DOHH2 (cell line): ENCODE results near the gene DGCR2.

Experiments
- H3F3A ChIP-seq: fragments of 200-600 bp; sonication (generic), shearing (Covaris generic); 2 replicates; pipeline ENCODE4 v1.6.0; 2016; ENCODE audit warnings: antibody characterized with exemption, mild to moderate bottlenecking; ENCODE audit not compliant: control insufficient read depth, insufficient read depth
- H3K27ac ChIP-seq: fragments of 200-600 bp; sonication (generic); 2 replicates; pipeline ENCODE4 v1.5.1; 2014; ENCODE audit warnings: low read depth, mild to moderate bottlenecking, low read length, moderate library complexity
- H3K27me3 ChIP-seq: fragments of 200-600 bp; sonication (generic); 2 replicates; pipeline ENCODE4 v1.6.1; 2014; ENCODE audit warnings: mild to moderate bottlenecking, low read length, mixed read lengths; ENCODE audit not compliant: control insufficient read depth
- H3K36me3 ChIP-seq: fragments of 200-600 bp; sonication (generic); 2 replicates; pipeline ENCODE4 v1.6.1; 2014; ENCODE audit warnings: mild to moderate bottlenecking, low read length, moderate library complexity, mixed read lengths; ENCODE audit not compliant: control insufficient read depth
- H3K4me1 ChIP-seq: fragments of 200-600 bp; sonication (generic); 2 replicates; pipeline ENCODE4 v1.6.1; 2014; ENCODE audit warnings: mild to moderate bottlenecking, low read length, mixed read lengths; ENCODE audit not compliant: control insufficient read depth
- H3K4me2 ChIP-seq: fragments of 200-600 bp; sonication (generic); 2 replicates; pipeline ENCODE4 v1.6.0; 2014; ENCODE audit warnings: mild to moderate bottlenecking, low read length, moderate library complexity
- H3K4me3 ChIP-seq: fragments of 200-600 bp; sonication (generic); 2 replicates; pipeline ENCODE4 v1.5.1; 2014; ENCODE audit warnings: mild to moderate bottlenecking, low read length, mixed read lengths
- H3K79me2 ChIP-seq: fragments of 200-600 bp; sonication (generic); 2 replicates; pipeline ENCODE4 v1.6.1; 2014; ENCODE audit warnings: mild to moderate bottlenecking, low read length, mixed read lengths; ENCODE audit not compliant: control insufficient read depth
- H3K9me2 ChIP-seq: fragments of 200-600 bp; sonication (generic); replicated peaks from 2 replicates; pipeline ENCODE4 v1.6.1; 2014; ENCODE audit warnings: mild to moderate bottlenecking, low read length, mixed read lengths; ENCODE audit not compliant: control insufficient read depth
- H3K9me3 ChIP-seq: fragments of 200-600 bp; sonication (generic); 2 replicates; pipeline ENCODE4 v1.6.1; 2014; ENCODE audit warnings: antibody characterized with exemption, low read length, mixed read lengths; ENCODE audit not compliant: control insufficient read depth, insufficient read depth
- H4K20me1 ChIP-seq: fragments of 200-600 bp; sonication (generic); 2 replicates; pipeline ENCODE4 v1.6.0; 2014; ENCODE audit warnings: low read depth, mild to moderate bottlenecking, antibody characterized with exemption, low read length, moderate library complexity; ENCODE audit not compliant: control insufficient read depth, insufficient read depth
- EZH2phosphoT487 ChIP-seq: fragments of 200-600 bp; sonication (generic); IDR thresholded peaks from 2 replicates; pipeline ENCODE4 v1.6.1; 2017; ENCODE audit warnings: borderline replicate concordance, mild to moderate bottlenecking, antibody characterized with exemption, low read length, moderate library complexity, mixed read lengths
- TF ChIP-seq, protein P1 (sequence below): fragments of 200-600 bp; sonication (generic); IDR thresholded peaks from one replicate; pipeline ENCODE4 v1.5.1; 2014; ENCODE audit warnings: antibody characterized with exemption, mild to moderate bottlenecking, low read depth, low read length; ENCODE audit not compliant: poor library complexity, severe bottlenecking

DGCR2 gene

DNA sequence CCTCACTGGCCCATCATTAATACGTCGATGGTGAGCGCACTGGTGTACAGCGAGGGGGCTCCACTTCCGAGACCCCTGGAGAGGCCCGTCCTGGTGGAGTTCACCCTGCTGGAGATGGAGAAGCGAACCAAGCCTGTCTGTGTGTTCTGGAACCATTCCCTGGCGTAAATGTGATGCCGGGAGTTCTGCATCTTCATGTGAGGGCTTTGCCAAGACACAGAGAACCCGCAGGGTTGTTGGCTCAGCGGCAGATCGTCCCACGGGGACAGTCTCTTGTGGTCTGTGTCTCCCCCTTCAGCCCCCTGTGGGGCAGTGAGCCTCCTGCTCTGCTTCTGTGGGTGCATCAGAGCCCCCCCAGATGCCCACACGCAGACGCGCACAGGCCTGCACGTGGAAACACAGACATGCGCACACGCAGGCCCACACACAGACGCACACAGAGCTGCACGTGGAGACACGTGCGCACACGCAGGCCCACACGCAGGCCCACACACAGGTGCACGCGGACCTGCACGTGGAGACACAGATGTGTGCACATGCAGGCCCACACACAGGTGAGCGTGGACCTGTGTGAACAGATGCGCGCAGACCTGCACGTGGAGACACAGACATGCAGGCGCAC lies 130.3 kb downstream of the DGCR2 start:
- TF ChIP-seq, protein P1, sequence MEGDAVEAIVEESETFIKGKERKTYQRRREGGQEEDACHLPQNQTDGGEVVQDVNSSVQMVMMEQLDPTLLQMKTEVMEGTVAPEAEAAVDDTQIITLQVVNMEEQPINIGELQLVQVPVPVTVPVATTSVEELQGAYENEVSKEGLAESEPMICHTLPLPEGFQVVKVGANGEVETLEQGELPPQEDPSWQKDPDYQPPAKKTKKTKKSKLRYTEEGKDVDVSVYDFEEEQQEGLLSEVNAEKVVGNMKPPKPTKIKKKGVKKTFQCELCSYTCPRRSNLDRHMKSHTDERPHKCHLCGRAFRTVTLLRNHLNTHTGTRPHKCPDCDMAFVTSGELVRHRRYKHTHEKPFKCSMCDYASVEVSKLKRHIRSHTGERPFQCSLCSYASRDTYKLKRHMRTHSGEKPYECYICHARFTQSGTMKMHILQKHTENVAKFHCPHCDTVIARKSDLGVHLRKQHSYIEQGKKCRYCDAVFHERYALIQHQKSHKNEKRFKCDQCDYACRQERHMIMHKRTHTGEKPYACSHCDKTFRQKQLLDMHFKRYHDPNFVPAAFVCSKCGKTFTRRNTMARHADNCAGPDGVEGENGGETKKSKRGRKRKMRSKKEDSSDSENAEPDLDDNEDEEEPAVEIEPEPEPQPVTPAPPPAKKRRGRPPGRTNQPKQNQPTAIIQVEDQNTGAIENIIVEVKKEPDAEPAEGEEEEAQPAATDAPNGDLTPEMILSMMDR, result no peak
- no peak for TF ChIP-seq EZH2phosphoT487
- Histone ChIP-seq H3K27ac (no peak overlapping the region), H3K27me3 (no peaks in the 10 kb centered on the region), H3K9me3 (no peaks in the 10 kb centered on the region), H3K9me2 (no peaks in the 10 kb centered on the region), H3K4me2 (no peak overlapping the region), H4K20me1 (no peaks in the 10 kb centered on the region), H3F3A (no peaks in the 10 kb centered on the region), H3K79me2 (no peaks in the 10 kb centered on the region), H3K4me1 (no peaks in the 10 kb centered on the region), H3K36me3 (no peaks in the 10 kb centered on the region), H3K4me3 (no peak overlapping the region)

DNA sequence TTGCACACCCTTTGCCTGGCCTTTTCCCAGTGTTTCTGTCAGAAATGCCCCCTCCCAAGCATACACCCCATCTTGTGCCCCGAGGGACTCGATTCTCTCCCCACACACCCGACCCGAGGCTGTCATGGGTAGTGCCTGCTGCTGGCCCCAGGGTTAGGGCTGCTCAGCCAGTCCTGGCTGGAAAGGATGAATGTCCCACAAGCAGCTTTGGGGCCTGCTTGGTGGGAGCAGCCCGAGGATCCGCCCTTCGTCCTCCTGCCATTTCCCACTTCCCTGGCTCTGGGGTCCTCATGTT lies 131.1 kb downstream of the DGCR2 start:
- H3K36me3 ChIP-seq, result no peaks in the 10 kb centered on the region
- no peaks in the 10 kb centered on the region for H3K27me3 ChIP-seq
- H3K4me3 ChIP-seq, result no peak overlapping the region
- H3K4me1 ChIP-seq, result no peaks in the 10 kb centered on the region
- no peaks in the 10 kb centered on the region for H3F3A ChIP-seq
- TF ChIP-seq EZH2phosphoT487, result no peak
- TF ChIP-seq, protein P1, result no peak
- no peaks in the 10 kb centered on the region for H3K79me2 ChIP-seq
- H3K27ac ChIP-seq, result no peak overlapping the region
- no peak overlapping the region for H3K4me2 ChIP-seq
- H3K9me2 ChIP-seq, result no peaks in the 10 kb centered on the region
- H4K20me1 ChIP-seq, result no peaks in the 10 kb centered on the region
- H3K9me3 ChIP-seq, result no peaks in the 10 kb centered on the region

DNA sequence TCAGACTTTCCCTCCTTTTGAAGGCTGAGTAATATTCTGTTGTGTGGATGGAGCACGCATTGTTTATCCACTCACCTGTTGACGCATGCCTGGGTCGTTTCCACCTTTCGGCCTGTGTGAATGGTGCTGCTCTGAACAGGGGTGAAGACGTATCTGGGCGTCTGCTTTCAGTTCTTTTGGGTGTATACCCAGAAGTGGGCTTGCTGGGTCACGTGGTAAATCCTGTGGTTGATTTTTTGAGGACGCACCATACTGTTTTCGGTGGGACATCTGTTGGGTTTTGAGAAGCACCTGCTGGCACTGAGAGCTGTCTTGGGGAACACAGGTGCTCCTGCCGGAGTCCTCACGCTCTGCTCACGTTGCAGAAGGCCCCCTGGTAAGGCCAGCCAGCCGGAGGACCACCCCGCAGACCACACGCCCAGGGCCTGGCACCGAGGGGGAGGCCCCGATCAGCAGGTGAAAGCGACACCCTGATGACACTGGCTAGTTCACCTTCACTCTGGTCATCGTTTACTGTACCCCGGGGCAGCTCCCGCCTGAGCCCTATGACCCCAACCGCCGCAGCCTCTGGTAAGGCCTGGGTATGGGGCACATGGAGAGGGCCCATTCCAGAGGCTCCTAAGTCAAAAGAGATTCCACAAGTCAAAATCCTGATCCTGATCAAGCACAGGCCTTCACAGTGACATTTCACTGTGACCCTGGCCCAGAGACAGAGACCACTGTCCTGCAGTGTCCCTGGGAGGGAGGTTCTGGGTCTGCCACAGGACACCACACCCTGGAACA lies 131.7 kb downstream of the DGCR2 start:
- Histone ChIP-seq H3K4me2 (no peak overlapping the region), H3K9me3 (no peaks in the 10 kb centered on the region), H3K36me3 (no peaks in the 10 kb centered on the region), H3F3A (no peaks in the 10 kb centered on the region), H4K20me1 (no peaks in the 10 kb centered on the region), H3K9me2 (no peaks in the 10 kb centered on the region), H3K4me1 (no peaks in the 10 kb centered on the region), H3K27me3 (no peaks in the 10 kb centered on the region), H3K27ac (no peak overlapping the region), H3K79me2 (no peaks in the 10 kb centered on the region), H3K4me3 (no peak overlapping the region)
- TF ChIP-seq EZH2phosphoT487, result no peak

DNA sequence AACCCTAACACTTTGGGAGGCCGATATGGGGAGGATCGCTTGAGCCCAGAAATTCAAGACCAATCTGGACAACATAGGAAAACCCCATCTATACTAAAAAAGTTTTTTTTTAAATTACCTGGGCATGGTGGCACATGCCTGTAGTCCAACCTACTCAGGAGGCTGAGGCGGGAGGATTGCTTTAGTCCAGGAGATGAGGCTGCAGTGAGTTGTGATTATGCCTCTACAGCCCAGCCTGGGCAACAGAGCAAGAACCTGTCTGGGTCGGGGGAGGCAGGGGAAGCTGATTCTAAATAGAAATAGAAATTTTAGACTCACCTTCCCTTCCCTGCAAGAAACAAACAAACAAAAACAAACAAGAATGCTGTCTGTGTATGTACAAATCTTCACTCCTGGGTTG lies 133.3 kb downstream of the DGCR2 start:
- H3K79me2 ChIP-seq, result no peaks in the 10 kb centered on the region
- H3K27ac ChIP-seq, result no peak overlapping the region
- H3K4me3 ChIP-seq, result no peak overlapping the region
- no peaks in the 10 kb centered on the region for H3K4me1 ChIP-seq
- H3K9me3 ChIP-seq, result no peaks in the 10 kb centered on the region
- no peaks in the 10 kb centered on the region for H4K20me1 ChIP-seq
- H3F3A ChIP-seq, result no peaks in the 10 kb centered on the region
- no peaks in the 10 kb centered on the region for H3K36me3 ChIP-seq
- H3K9me2 ChIP-seq, result no peaks in the 10 kb centered on the region
- H3K4me2 ChIP-seq, result no peak overlapping the region
- no peaks in the 10 kb centered on the region for H3K27me3 ChIP-seq
- TF ChIP-seq, protein P1, result no peak
- TF ChIP-seq EZH2phosphoT487, result no peak
